K562 (cell line): ENCODE measurements around the gene KIF21A. TPM values are rescaled to one million over a fixed set of nuclear protein-coding genes. Genes with fewer than 3 reads are reported as not detected.

Experiments used
- ATAC-seq: fragments of 200-7000 bp; cut with Tn5 transposase; 3 replicates; pipeline ENCODE4 v1.9.1; 2020; ENCODE audit warnings: moderate library complexity
- BruUV-seq: library from RNA; stranded (reverse); fragments of 400-500 nt; replicated peaks from 2 replicates; lab custom pipeline; 2021; lab: Mats Ljungman, UMichigan
- CTCF ChIA-PET: fragments of 300-600 bp; formaldehyde crosslinking; extraction: SDS; loops from one replicate; lab custom pipeline; 2021; ENCODE audit warnings: low intra/inter-chr PET ratio; lab: Yijun Ruan, JAX
- POLR2A ChIA-PET: fragments of 300-600, 350-650 bp; sonication (Branson Sonifier 250); formaldehyde crosslinking; extraction: SDS; loops from one replicate; lab custom pipeline; 2021; ENCODE audit warnings: antibody characterized with exemption, inconsistent platforms; lab: Yijun Ruan, JAX
- DNase-seq, 4 experiments: peaks; one replicate each; pipeline versions ENCODE4 v3.0.0 to v3.0.0-alpha.2; 2011 to 2018; ENCODE audit warnings: low spot score in 3 of 4, mixed read lengths in 3 of 4; ENCODE audit errors: extremely low read depth in 1 of 4
- FAIRE-seq: peaks from 2 replicates; lab custom pipeline; 2011; peaks lifted over from hg19 to GRCh38; lab: Jason Lieb, UNC
- H2AFZ ChIP-seq: 2 replicates; pipeline ENCODE4 v1.6.0; 2011; ENCODE audit warnings: low read depth, low read length, control low read depth, inconsistent platforms
- H3K27ac ChIP-seq: fragments of 200-600 bp; 3 replicates; pipeline ENCODE4 v1.8.0; 2011; ENCODE audit warnings: low read depth, mild to moderate bottlenecking, control low read depth, inconsistent platforms, low read length, moderate library complexity, mixed read lengths; ENCODE audit errors: extremely low read depth
- H3K27me3 ChIP-seq, 2 experiments: fragments of 300-600 bp in 1 of 2; 2 replicates in 1 of 2; 3 replicates in 1 of 2; pipeline versions ENCODE4 v1.6.0 to v1.8.0; 2011; ENCODE audit warnings: inconsistent platforms in 2 of 2, low read length in 2 of 2, mild to moderate bottlenecking in 1 of 2, mixed read lengths in 1 of 2, moderate library complexity in 1 of 2; ENCODE audit not compliant: control insufficient read depth in 2 of 2, insufficient read depth in 2 of 2
- H3K36me3 ChIP-seq: fragments of 300-600 bp; 3 replicates; pipeline ENCODE4 v1.8.0; 2011; ENCODE audit warnings: mild to moderate bottlenecking, low read length, inconsistent platforms; ENCODE audit not compliant: control insufficient read depth, insufficient read depth
- H3K4me1 ChIP-seq, 2 experiments: fragments of 200-600 bp in 1 of 2; replicated peaks in 1 of 2; 2 replicates in 1 of 2; 3 replicates in 1 of 2; pipeline versions ENCODE4 v1.5.1 to v1.8.0; 2011; ENCODE audit warnings: inconsistent platforms in 2 of 2, low read length in 2 of 2, mild to moderate bottlenecking in 1 of 2, mixed read lengths in 1 of 2, moderate library complexity in 1 of 2; ENCODE audit not compliant: control insufficient read depth in 2 of 2, insufficient read depth in 2 of 2
- H3K4me2 ChIP-seq: 2 replicates; pipeline ENCODE4 v1.6.1; 2011; ENCODE audit warnings: low read length, control low read depth, inconsistent platforms, mixed read lengths; ENCODE audit not compliant: insufficient read depth
- H3K4me3 ChIP-seq: fragments of 200-600 bp; sonication (generic), shearing (Covaris generic); 2 replicates; pipeline ENCODE4 v1.5.1; 2016; ENCODE audit warnings: control low read depth, inconsistent platforms
- H3K79me2 ChIP-seq: fragments of 200-600 bp; 3 replicates; pipeline ENCODE4 v1.8.0; 2011; ENCODE audit warnings: low read length, inconsistent platforms; ENCODE audit not compliant: control insufficient read depth, insufficient read depth
- H3K9ac ChIP-seq, 2 experiments: 2 replicates each; pipeline versions ENCODE4 v1.6.0 to v1.6.1; 2011; ENCODE audit warnings: low read depth in 2 of 2, low read length in 2 of 2, control low read depth in 1 of 2, inconsistent platforms in 1 of 2, mild to moderate bottlenecking in 1 of 2, mixed read lengths in 1 of 2; ENCODE audit not compliant: insufficient read depth in 1 of 2
- H3K9me1 ChIP-seq: one replicate; pipeline ENCODE4 v1.6.0; 2011; ENCODE audit warnings: inconsistent platforms, mild to moderate bottlenecking, low read length, moderate library complexity; ENCODE audit not compliant: control insufficient read depth, insufficient read depth
- H3K9me3 ChIP-seq: replicated peaks from 2 replicates; pipeline ENCODE4 v1.5.1; 2011; ENCODE audit warnings: low read depth, low read length, inconsistent platforms; ENCODE audit not compliant: control insufficient read depth, insufficient read depth
- H4K20me1 ChIP-seq: replicated peaks from 2 replicates; pipeline ENCODE4 v1.6.1; 2011; ENCODE audit warnings: low read length, inconsistent platforms, mixed read lengths; ENCODE audit not compliant: control insufficient read depth, insufficient read depth
- CBFA2T2 ChIP-seq: fragments of 450-650 bp; conservative IDR thresholded peaks from 2 replicates; pipeline ENCODE4 v1.6.1; 2017; ENCODE audit warnings: mild to moderate bottlenecking
- CBX2 ChIP-seq: fragments of 200-600 bp; sonication (generic); IDR thresholded peaks from one replicate; pipeline ENCODE4 v1.6.1; 2012; ENCODE audit warnings: mild to moderate bottlenecking, low read length, inconsistent platforms; ENCODE audit not compliant: insufficient read depth, poor library complexity, severe bottlenecking
- CEBPZ ChIP-seq: fragments of 150-350 bp; IDR thresholded peaks from 2 replicates; pipeline ENCODE4 v1.6.1; 2014; ENCODE audit warnings: low read depth, mild to moderate bottlenecking, low read length, borderline replicate concordance
- E2F1 ChIP-seq: sonication (generic); formaldehyde crosslinking; IDR thresholded peaks from 2 replicates; pipeline ENCODE4 v1.8.1; 2023; ENCODE audit warnings: mild to moderate bottlenecking, missing genetic modification reagents, moderate library complexity
- EHMT2 ChIP-seq: fragments of 450-650 bp; IDR thresholded peaks from 2 replicates; pipeline ENCODE4 v1.6.1; 2018; ENCODE audit warnings: antibody characterized with exemption
- GABPA ChIP-seq: fragments of 200-800 bp; sonication (Bioruptor generic); conservative IDR thresholded peaks from 2 replicates; pipeline ENCODE4 v1.6.1; 2016; ENCODE audit warnings: low read depth, missing genetic modification characterization, missing compliant biosample characterization
- HES1 ChIP-seq: fragments of 450-650 bp; IDR thresholded peaks from 2 replicates; pipeline ENCODE4 v1.6.1; 2016; ENCODE audit warnings: low read depth, mild to moderate bottlenecking, moderate library complexity
- MCM7 ChIP-seq, 2 experiments: fragments of 450-650 bp; IDR thresholded peaks; 2 replicates each; pipeline ENCODE4 v1.6.1; 2016 to 2018
- MEIS2 ChIP-seq: fragments of 450-650 bp; IDR thresholded peaks from 2 replicates; pipeline ENCODE4 v1.6.1; 2014; ENCODE audit warnings: mild to moderate bottlenecking; ENCODE audit not compliant: partially characterized antibody
- MTA3 ChIP-seq: fragments of 450-650 bp; formaldehyde crosslinking; IDR thresholded peaks from 2 replicates; pipeline ENCODE4 v1.6.1; 2017; ENCODE audit warnings: mild to moderate bottlenecking, borderline replicate concordance
- NCOA6 ChIP-seq: fragments of 450-650 bp; IDR thresholded peaks from 2 replicates; pipeline ENCODE4 v1.6.1; 2017; ENCODE audit warnings: mild to moderate bottlenecking
- RBM17 ChIP-seq: fragments of 200-400 bp; formaldehyde crosslinking; IDR thresholded peaks from 2 replicates; pipeline ENCODE4 v1.6.1; 2017; ENCODE audit warnings: low read depth, mild to moderate bottlenecking, low read length, borderline replicate concordance
- WGBS: fragments of 100-300 bp; shearing (Covaris generic); methylation state at CpG from one replicate; pipeline ENCODE4 v1.1.6; 2016; ENCODE audit warnings: low coverage, mixed read lengths; ENCODE audit not compliant: insufficient coverage; ENCODE audit errors: missing lambda C conversion rate; 5-methylcytosine and 5-hydroxymethylcytosine counted together
- in situ Hi-C: fragments of 300-500 bp; cut with MboI; formaldehyde crosslinking; loops from 4 replicates; pipeline ENCODE4 v1.15.0; 2018; ENCODE audit warnings: inconsistent platforms, mixed read lengths
- intact Hi-C: fragments of 100-400 bp; cut with micrococcal nuclease; formaldehyde crosslinking; loops from 2 replicates; pipeline ENCODE4 v1.14.2; 2022
- polyA plus RNA-seq, 8 experiments: library from polyadenylated mRNA; depleted of rRNA in 4 of 8; stranded (reverse) in 5 of 8; unstranded in 3 of 8; fragments of >200 nt; fragmentation: Nextera tagmentation in 2 of 8; fragmentation: Illumina TruSeq in 1 of 8; extraction: Ambion mirVana in 2 of 8; extraction: Trizol in 1 of 8; gene quantifications; 2 replicates each; pipeline versions ENCODE4 v1.2.1 to v1.2.3, GENCODE V29; 2011 to 2014; ENCODE audit warnings: inconsistent platforms in 1 of 8, missing spikeins in 1 of 8
- total RNA-seq, 7 experiments: library from RNA; depleted of rRNA in 6 of 7; stranded (reverse); fragments of >200 nt in 6 of 7; fragmentation: Illumina TruSeq in 2 of 7; extraction: Trizol in 2 of 7; gene quantifications; 2 replicates each; pipeline versions ENCODE4 v1.2.1 to v1.2.3, GENCODE V29; 2011 to 2021; ENCODE audit warnings: low replicate concordance in 1 of 7

Gene KIF21A
- total and polyA plus RNA-seq, 9 of the 15 experiments (the other 6 are each of a cell fraction or from before 2014, with no cell fraction given), result 17.7 to 45.0 (median 30.3) TPM

GRCh38 chr12:39343665-39344064 is 99.3 kb downstream of the KIF21A start:
- TF ChIP-seq E2F1 (no peak), CBFA2T2 (no peak), HES1 (no peak)
- ChIA-PET CTCF (no interaction called here), POLR2A (no interaction called here)
- Histone ChIP-seq H2AFZ (no peak overlapping the region), H3K27me3 (no peaks in the 10 kb centered on the region), H3K9me1 (no peaks in the 10 kb centered on the region), H3K4me2 (no peak overlapping the region), H3K9me3 (no peaks in the 10 kb centered on the region), H4K20me1 (no peaks in the 10 kb centered on the region), H3K4me3 (no peak overlapping the region), H3K79me2 (no peaks in the 10 kb centered on the region), H3K9ac (no peak overlapping the region), H3K4me1 (no peaks in the 10 kb centered on the region), H3K36me3 (peaks cover 44% of the 10 kb centered on the region; the same call in 2 of the 3 replicates), H3K27ac (no peak overlapping the region)
- no peak for ATAC-seq
- in situ Hi-C loops (no loop called here), intact Hi-C loops (no loop called here)
- FAIRE-seq, result no peak
- no TSS peak for BruUV-seq
- whole genome bisulfite sequencing, result 98% methylated on average over 4 of the region's 4 CpGs
- DNase-seq, result no peak

GRCh38 chr12:39341761-39342160 is 101.2 kb downstream of the KIF21A start:
- no peaks in the 10 kb centered on the region for H3K9me3 ChIP-seq
- no peak for DNase-seq
- no peaks in the 10 kb centered on the region for H3K4me1 ChIP-seq
- CTCF ChIA-PET, result no interaction called here
- POLR2A ChIA-PET, result no interaction called here
- intact Hi-C loops (no loop called here), in situ Hi-C loops (no loop called here)
- 93% methylated on average over 1 of the region's 1 CpG for WGBS
- no peak for FAIRE-seq
- H3K79me2 ChIP-seq, result no peaks in the 10 kb centered on the region
- H3K4me3 ChIP-seq, result no peak overlapping the region
- H4K20me1 ChIP-seq, result no peaks in the 10 kb centered on the region
- no TSS peak for BruUV-seq
- no peaks in the 10 kb centered on the region for H3K9me1 ChIP-seq
- no peak for ATAC-seq
- no peak overlapping the region for H3K4me2 ChIP-seq
- H2AFZ ChIP-seq, result no peak overlapping the region
- no peaks in the 10 kb centered on the region for H3K27me3 ChIP-seq
- no peak overlapping the region for H3K9ac ChIP-seq
- H3K36me3 ChIP-seq, result peaks cover 47% of the 10 kb centered on the region; the same call in 2 of the 3 replicates
- no peak overlapping the region for H3K27ac ChIP-seq
- TF ChIP-seq EHMT2 (no peak), MEIS2 (no peak), GABPA (tag) (no peak), CBX2 (no peak), MTA3 (no peak), NCOA6 (no peak), MCM7 (IDR thresholded peaks at IDR 0.05) (no peak), RBM17 (no peak), CEBPZ (no peak)
